Osteocyte (in vitro differentiated cells): ENCODE measurements around the gene PLS3. TPM values are rescaled to one million over a fixed set of nuclear protein-coding genes. Genes with fewer than 3 reads are reported as not detected.
"Not testable (repeated sequence)": the region's sequence is repeated elsewhere in the genome, so short reads cannot be mapped to it uniquely, and the experiment has no call there.

Source experiments
- DNase-seq: peaks from one replicate; pipeline ENCODE4 v3.0.0; 2021; ENCODE audit warnings: mixed read lengths; ENCODE audit not compliant: unreplicated experiment; ENCODE audit errors: extremely low spot score
- H3K27ac Mint-ChIP-seq: one replicate; pipeline ENCODE4 v1.8.0; 2021; ENCODE audit warnings: mild to moderate bottlenecking, mixed read lengths; ENCODE audit not compliant: unreplicated experiment
- H3K27me3 Mint-ChIP-seq: one replicate; pipeline ENCODE4 v1.8.0; 2021; ENCODE audit warnings: mixed read lengths; ENCODE audit not compliant: unreplicated experiment
- H3K36me3 Mint-ChIP-seq: one replicate; pipeline ENCODE4 v1.8.0; 2021; ENCODE audit warnings: mixed read lengths; ENCODE audit not compliant: unreplicated experiment
- H3K4me1 Mint-ChIP-seq: one replicate; pipeline ENCODE4 v1.8.0; 2021; ENCODE audit warnings: mixed read lengths; ENCODE audit not compliant: unreplicated experiment
- H3K4me3 Mint-ChIP-seq: one replicate; pipeline ENCODE4 v1.8.0; 2021; ENCODE audit warnings: mild to moderate bottlenecking, moderate library complexity, mixed read lengths; ENCODE audit not compliant: unreplicated experiment
- H3K9me3 Mint-ChIP-seq: one replicate; pipeline ENCODE4 v1.8.0; 2021; ENCODE audit warnings: mixed read lengths; ENCODE audit not compliant: unreplicated experiment
- CTCF ChIP-seq: fragments of 200-600 bp; sonication (generic); IDR thresholded peaks from 2 replicates; pipeline ENCODE4 v1.5.0; 2021; ENCODE audit warnings: antibody characterized with exemption, mild to moderate bottlenecking, moderate library complexity
- total RNA-seq: library from RNA; stranded (reverse); gene quantifications from 2 replicates; pipeline ENCODE4 v1.2.1, GENCODE V29; 2021

Gene PLS3
- total RNA-seq, 1 donor from 2014 or later: 530 TPM

DNA sequence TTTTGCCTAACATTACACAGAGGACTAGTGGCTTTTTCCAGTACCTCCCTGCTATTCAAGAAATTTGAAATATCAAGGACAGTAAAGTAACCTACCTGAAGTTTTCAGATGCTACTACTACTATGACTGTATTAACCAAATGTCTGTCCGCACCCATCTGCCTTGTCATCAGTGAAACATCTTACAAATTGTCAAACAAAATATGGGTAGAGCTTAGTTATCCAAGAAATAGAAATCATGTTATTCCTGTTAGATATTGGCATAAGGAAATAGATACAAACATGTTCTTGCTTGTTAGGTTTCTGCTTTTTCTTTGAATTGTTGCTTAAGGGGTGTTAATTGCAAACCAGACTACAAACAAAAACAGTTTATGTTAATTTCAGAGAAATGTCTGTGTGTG, 63.9 kb downstream of the PLS3 start:
- no peaks in the 10 kb centered on the region for H3K27me3 Mint-ChIP-seq
- peaks cover 31% of the 10 kb centered on the region for H3K36me3 Mint-ChIP-seq
- H3K4me3 Mint-ChIP-seq: peak overlapping the region; percentile 30
- peak overlapping the region; percentile 93 for H3K27ac Mint-ChIP-seq
- DNase-seq: no peak
- no peak for TF ChIP-seq CTCF
- H3K9me3 Mint-ChIP-seq: no peaks in the 10 kb centered on the region
- peaks cover 57% of the 10 kb centered on the region for H3K4me1 Mint-ChIP-seq

DNA sequence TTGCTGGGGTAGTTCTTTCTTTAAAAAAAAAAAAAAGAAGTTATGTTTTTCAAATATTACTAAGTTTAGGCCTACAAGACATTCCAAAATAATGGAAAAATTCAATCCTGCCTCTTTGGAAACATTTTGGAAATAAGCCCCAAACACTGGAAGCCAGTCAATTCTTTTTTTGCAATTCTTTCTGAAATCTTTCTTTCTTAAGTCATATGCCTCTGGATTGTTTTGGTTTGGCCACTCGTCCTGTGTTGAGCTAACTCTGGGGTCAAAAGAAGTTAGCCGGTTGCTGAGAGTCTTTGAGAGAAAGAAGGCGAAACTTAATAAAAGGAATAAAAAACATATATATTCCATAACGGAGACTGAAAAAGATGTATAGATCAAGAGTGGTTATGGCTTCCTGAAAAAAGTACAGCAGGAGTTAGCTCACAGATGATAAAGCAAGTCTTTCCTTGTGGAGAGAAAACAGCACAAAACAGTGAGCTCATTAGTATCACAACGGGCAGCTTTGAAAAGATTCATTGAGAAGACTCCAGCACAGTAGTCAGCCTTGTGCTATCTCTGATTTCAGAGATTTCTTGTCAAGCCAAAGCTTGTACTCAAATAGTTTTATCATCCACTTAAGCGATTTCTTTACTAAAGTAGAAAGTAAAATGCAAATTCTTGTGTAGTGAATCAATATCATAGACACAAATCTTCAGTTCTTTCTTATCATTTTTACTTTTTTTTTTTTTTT, 64.8 kb downstream of the PLS3 start:
- Mint-ChIP-seq H3K4me1 (peaks cover 55% of the 10 kb centered on the region), H3K36me3 (peaks cover 36% of the 10 kb centered on the region), H3K27me3 (no peaks in the 10 kb centered on the region), H3K4me3 (peak overlapping the region; percentile 39), H3K27ac (peak overlapping the region; percentile 93), H3K9me3 (no peaks in the 10 kb centered on the region)
- no peak for TF ChIP-seq CTCF
- no peak for DNase-seq

- TF ChIP-seq CTCF: no peak
- Mint-ChIP-seq H3K27ac (peak overlapping the region; percentile 71), H3K27me3 (no peaks in the 10 kb centered on the region), H3K9me3 (no peaks in the 10 kb centered on the region), H3K4me1 (peaks cover 43% of the 10 kb centered on the region), H3K4me3 (no peak overlapping the region), H3K36me3 (peaks cover 42% of the 10 kb centered on the region)
- DNase-seq: no peak
Observed at GRCh38 chrX:115630204-115630603, 69.2 kb downstream of the PLS3 start.

DNA sequence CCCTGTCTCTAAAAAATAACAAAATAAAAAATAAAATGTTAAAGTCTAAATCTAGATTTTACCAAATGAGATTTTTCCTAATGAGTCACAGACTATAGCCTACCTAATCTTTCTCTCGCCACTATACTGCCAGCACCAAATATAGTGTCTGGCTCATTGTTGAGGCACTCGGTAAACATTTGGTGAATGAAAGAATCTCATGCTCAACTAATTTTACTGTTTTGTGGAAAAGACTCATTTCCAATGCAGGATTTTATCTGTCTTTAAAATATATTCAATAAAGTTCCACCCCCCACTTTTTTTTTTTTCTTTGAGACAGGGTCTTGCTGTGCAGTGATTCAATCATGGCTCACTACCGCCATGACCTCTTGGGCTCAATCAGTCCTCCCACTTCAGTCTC, 71.5 kb downstream of the PLS3 start:
- Mint-ChIP-seq H3K4me1 (peaks cover 30% of the 10 kb centered on the region), H3K4me3 (no peak overlapping the region), H3K27ac (peak overlapping the region; percentile 4), H3K9me3 (no peaks in the 10 kb centered on the region), H3K27me3 (no peaks in the 10 kb centered on the region), H3K36me3 (peaks cover 49% of the 10 kb centered on the region)
- DNase-seq: no peak
- no peak for TF ChIP-seq CTCF

DNA sequence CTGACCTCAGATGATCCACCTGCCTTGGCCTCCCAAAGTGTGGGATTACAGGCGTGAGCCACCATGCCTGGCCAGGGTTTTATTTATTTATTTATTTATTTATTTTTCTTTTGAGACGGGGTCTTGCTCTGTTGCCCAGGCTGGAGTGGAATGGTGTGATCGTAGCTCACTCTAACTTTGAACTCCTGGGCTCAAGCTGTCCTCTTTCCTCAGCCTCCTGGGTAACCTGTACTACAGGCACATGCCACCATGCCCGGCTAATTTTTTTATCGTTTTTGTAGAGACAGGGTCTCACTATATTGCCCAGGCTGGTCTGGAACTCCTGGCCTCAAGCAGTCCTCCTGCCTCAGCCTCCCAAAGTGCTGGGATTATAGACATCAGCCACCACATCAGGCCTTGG, 72.4 kb downstream of the PLS3 start:
- H3K9me3 Mint-ChIP-seq, H3K4me3 Mint-ChIP-seq, H3K27me3 Mint-ChIP-seq, H3K27ac Mint-ChIP-seq, DNase-seq: not testable (repeated sequence)
- H3K4me1 Mint-ChIP-seq: peaks cover 24% of the 10 kb centered on the region
- H3K36me3 Mint-ChIP-seq: peaks cover 49% of the 10 kb centered on the region
